Lower leg skin (tissue), 3 donors: Measurements from ENCODE around the gene CDH15.

Source experiments
- POLR2A ChIP-seq, 2 donors: fragments of 450-650 bp; IDR thresholded peaks; one replicate each; pipeline ENCODE4 v1.6.1; 2016 to 2017; ENCODE audit warnings: antibody characterized with exemption in 2 of 2, mild to moderate bottlenecking in 1 of 2, moderate library complexity in 1 of 2
- TF ChIP-seq, protein P1 (sequence below), 3 donors: fragments of 450-650 bp; IDR thresholded peaks; one replicate each; pipeline ENCODE4 v1.5.1; 2016; ENCODE audit warnings: antibody characterized with exemption in 3 of 3, mild to moderate bottlenecking in 3 of 3, moderate library complexity in 2 of 3

DNA sequence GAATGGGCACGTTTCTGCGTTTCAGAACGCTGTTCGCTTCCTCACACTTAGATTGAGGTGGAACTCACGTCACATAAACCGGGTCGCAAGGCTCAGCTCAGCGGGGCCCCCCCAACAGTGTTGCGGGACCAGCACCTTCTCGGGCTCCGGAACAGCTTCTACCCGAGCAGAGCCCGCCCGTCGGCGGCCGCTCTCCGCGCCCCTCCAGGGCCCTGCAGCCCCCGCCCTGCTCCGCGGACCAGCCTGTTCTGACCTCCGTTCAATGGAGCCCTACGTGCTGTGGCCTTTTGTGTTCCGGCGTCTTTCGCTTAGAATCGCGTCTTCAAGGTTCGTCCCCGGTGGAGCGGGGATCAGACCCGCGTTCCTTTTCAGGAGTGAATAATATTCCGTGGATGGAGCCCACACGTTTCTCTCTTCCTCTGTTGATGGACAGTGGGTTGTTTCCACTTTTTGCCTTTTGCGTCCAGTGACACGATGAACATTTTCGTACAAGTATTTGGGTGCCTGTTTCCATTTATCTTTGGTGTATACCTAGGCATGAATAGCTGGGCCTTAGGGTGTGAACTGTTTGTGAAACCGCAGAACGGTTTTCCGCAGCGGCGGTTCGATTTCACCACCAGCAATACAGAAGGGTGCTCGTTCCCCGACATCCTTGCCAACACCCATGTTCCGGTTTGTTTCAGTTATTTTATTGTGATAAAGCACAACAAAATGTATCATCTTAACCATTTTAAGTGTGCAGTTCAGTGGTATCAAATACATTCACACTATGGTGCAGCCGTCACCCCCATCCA, 31.1 kb downstream of the CDH15 start:
- TF ChIP-seq, protein P1, sequence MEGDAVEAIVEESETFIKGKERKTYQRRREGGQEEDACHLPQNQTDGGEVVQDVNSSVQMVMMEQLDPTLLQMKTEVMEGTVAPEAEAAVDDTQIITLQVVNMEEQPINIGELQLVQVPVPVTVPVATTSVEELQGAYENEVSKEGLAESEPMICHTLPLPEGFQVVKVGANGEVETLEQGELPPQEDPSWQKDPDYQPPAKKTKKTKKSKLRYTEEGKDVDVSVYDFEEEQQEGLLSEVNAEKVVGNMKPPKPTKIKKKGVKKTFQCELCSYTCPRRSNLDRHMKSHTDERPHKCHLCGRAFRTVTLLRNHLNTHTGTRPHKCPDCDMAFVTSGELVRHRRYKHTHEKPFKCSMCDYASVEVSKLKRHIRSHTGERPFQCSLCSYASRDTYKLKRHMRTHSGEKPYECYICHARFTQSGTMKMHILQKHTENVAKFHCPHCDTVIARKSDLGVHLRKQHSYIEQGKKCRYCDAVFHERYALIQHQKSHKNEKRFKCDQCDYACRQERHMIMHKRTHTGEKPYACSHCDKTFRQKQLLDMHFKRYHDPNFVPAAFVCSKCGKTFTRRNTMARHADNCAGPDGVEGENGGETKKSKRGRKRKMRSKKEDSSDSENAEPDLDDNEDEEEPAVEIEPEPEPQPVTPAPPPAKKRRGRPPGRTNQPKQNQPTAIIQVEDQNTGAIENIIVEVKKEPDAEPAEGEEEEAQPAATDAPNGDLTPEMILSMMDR (IDR thresholded peaks at IDR 0.05) = no peak
- TF ChIP-seq POLR2A (IDR thresholded peaks at IDR 0.05) = no peak
